IPS-20b (cell line): ENCODE results near the gene STX19.
"Not testable (repeated sequence)": the region's sequence is repeated elsewhere in the genome, so short reads cannot be mapped to it uniquely, and the experiment has no call there.

Source experiments
- H3K27ac ChIP-seq: one replicate; pipeline ENCODE4 v1.5.1; 2013; ENCODE audit warnings: low read length
- H3K27me3 ChIP-seq: 2 replicates; pipeline ENCODE4 v1.6.1; 2013; ENCODE audit warnings: mild to moderate bottlenecking, low read length, inconsistent platforms; ENCODE audit not compliant: insufficient read depth
- H3K36me3 ChIP-seq: 2 replicates; pipeline ENCODE4 v1.6.1; 2013; ENCODE audit warnings: low read depth, mild to moderate bottlenecking, inconsistent platforms, low read length, moderate library complexity; ENCODE audit not compliant: insufficient read depth
- H3K4me1 ChIP-seq: 2 replicates; pipeline ENCODE4 v1.6.1; 2013; ENCODE audit warnings: mild to moderate bottlenecking, control low read depth, inconsistent platforms, low read length, moderate library complexity; ENCODE audit not compliant: insufficient read depth
- H3K4me3 ChIP-seq: 2 replicates; pipeline ENCODE4 v1.5.1; 2013; ENCODE audit warnings: mild to moderate bottlenecking, low read length, inconsistent platforms
- H3K9ac ChIP-seq: 2 replicates; pipeline ENCODE4 v1.6.1; 2013; ENCODE audit warnings: low read depth, mild to moderate bottlenecking, inconsistent platforms, low read length, moderate library complexity
- H3K9me3 ChIP-seq: 2 replicates; pipeline ENCODE4 v1.6.1; 2013; ENCODE audit warnings: mild to moderate bottlenecking, low read depth, low read length, inconsistent platforms; ENCODE audit not compliant: insufficient read depth

STX19 gene

DNA sequence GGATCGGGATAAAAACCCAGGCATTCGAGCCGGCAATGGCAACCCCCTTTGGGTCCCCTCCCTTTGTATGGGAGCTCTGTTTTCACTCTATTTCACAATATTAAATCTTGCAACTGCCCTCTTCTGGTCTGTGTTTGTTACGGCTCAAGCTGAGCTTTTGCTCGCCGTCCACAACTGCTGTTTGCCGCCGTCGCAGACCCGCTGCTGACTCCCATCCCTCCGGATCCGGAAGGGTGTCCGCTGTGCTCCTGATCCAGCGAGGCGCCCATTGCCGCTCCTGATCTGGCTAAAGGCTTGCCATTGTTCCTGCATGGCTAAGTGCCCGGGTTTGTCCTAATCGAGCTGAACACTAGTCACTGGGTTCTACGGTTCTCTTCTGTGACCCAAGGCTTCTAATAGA is 63.3 kb downstream of the STX19 start:
- not testable (repeated sequence) for H3K4me3 ChIP-seq

More for the DNA sequence above, 63.3 kb downstream of the STX19 start:
- not testable (repeated sequence) for H3K27ac ChIP-seq, H3K9me3 ChIP-seq, H3K4me1 ChIP-seq, H3K36me3 ChIP-seq, H3K9ac ChIP-seq, H3K27me3 ChIP-seq
